Esophagus muscularis mucosa (tissue), 4 donors: ENCODE data around the gene ABI1.

Experiments
- CTCF ChIP-seq, 3 experiments: fragments of 200-600 bp in 2 of 3; fragments of 450-650 bp in 1 of 3; sonication (generic) in 2 of 3; IDR thresholded peaks; one replicate each; pipeline ENCODE4 v1.5.1; 2017 to 2019; ENCODE audit warnings: antibody characterized with exemption in 3 of 3, mild to moderate bottlenecking in 2 of 3, moderate library complexity in 1 of 3
- EP300 ChIP-seq: sonication (generic); formaldehyde crosslinking; IDR thresholded peaks from one replicate; pipeline ENCODE4 v1.6.1; 2017; ENCODE audit warnings: antibody characterized with exemption
- POLR2A ChIP-seq: fragments of 450-650 bp; IDR thresholded peaks from one replicate; pipeline ENCODE4 v1.6.1; 2017; ENCODE audit warnings: antibody characterized with exemption, moderate library complexity, mild to moderate bottlenecking, low read depth

GRCh38 chr10:26735435-26735834 is 125.3 kb downstream of the ABI1 start:
- TF ChIP-seq CTCF (IDR thresholded peaks at IDR 0.05) = no peak
- no peak for TF ChIP-seq EP300
- no peak for TF ChIP-seq POLR2A
